Stimulated activated CD4-positive, alpha-beta T cell treated with anti-CD3 and anti-CD28 coated beads, Interleukin-4, amount 100 ng/mL, for 48 hours (primary cell): ENCODE measurements around the gene TLCD3A.
"Not testable (repeated sequence)": the region's sequence is repeated elsewhere in the genome, so short reads cannot be mapped to it uniquely, and the experiment has no call there.

Experiments
- DNase-seq, 2 donors: peaks; one replicate each; pipeline ENCODE4 v3.0.0-alpha.2; 2020; ENCODE audit warnings: low read depth in 2 of 2

Gene TLCD3A

DNA sequence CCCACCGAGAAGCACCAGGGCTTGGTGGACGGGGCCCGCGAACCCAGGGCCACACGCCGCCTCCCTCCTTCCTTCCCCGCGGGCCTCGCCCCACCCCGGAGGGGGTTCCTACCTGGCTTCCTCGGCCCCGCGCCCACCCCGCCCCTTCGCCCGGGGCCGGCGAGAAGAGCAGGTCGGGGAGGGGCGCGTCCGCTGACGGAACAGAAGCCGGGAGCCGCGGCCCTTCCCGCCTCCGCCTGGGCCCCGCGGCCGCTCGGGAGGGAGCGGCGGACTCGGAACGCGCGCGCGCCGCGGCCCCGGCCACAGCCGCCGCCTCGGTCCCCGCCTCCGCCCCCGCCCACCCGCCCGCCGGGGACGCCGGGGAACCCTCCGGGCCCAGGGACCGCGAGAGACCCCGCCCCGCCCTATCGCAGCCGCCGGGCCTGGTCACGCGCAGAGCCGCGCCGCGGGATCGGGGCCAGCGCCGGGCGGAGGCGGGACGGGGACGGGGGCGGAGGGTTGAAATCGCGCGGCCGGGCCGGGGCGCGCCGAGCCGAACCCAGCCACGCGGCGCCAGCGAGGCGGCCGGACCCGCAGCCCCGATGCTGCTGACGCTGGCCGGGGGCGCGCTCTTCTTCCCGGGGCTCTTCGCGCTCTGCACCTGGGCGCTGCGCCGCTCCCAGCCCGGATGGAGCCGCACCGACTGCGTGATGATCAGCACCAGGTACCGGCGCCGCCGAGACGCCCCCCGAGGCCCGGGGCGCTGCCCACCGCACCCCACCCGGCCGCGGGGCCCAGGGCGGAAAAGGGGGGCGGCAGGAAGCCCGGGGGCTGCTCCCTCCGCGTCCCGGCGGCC, at the start of gene TLCD3A:
TLCD3A (plus strand) TSS at position 530 of the 835 bp plus-strand sequence; CDS start at position 582, 52 bp downstream.
- DNase-seq = peak in 1 of 2 donors; percentile 45

DNA sequence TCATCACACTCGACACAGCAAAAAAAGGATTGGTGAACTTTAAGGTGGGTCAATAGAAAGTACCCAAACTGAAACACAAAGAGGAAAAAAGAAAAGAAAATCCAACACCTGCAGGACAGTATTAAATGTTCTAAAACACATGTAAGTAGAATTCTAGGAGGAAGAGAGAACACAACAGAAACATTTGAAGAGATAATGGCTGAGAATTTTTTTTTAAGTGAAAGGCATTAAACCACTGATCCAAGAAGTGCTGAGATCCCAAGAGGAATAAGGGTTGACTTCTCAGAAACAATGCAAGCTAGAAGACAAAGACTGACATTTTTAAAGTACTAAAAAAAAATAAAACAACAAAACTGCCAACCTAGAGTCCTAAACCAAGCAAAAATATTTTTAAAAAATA, 49.4 kb upstream of the TLCD3A start:
- no peak for DNase-seq

DNA sequence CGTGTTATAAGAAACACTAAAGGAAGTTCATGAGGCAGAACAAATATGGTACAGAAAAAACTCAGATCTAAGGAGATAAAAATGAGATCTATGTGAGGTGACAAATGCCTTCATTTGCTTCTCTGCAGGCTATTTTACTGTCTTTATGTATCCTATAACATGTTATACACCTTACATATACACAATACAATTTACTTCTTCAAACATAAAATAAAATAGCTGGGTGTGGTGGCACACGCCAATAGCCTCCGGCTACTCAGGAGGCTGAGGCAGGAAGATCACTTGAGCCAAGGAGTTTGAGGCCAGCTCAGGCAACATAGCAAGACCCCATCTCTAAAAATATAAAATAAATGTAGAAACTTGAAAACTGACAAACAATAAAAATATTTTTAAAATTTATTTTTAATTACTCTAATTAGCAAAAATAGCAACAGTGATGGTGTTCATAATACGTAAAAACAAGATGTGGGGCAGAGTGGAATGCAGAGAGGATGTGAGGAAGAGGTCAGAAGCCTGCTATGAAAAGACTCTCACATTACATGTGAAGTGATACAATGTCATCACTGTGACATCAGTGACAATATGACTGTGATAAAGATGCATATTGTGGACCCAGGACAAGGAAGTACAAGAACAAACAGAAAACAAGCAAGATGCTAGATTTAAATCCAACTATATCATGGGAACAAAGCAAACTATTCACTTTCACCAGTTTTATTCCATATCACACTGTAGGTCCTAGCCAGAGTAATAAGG, 48.7 kb upstream of the TLCD3A start:
- DNase-seq = no peak

DNA sequence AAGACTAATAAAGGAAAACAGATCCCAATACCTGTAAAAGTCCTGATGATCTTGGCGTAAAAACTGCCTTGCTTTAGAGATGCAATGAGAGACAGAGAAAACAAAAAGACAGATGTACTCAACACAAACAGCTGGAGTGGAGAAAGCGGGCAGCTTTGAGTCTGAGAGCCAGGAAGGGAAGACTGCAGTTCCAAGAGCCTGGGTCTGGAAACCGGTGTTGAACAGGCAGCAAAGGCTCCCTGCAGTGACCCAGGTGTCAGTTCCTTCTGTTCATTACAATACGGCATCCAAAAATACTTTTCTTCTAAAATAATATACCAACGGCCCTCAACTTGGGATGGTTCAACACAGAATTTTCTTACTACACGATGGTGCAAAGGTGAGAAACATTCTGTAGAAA, 47.4 kb upstream of the TLCD3A start:
- DNase-seq = no peak

DNA sequence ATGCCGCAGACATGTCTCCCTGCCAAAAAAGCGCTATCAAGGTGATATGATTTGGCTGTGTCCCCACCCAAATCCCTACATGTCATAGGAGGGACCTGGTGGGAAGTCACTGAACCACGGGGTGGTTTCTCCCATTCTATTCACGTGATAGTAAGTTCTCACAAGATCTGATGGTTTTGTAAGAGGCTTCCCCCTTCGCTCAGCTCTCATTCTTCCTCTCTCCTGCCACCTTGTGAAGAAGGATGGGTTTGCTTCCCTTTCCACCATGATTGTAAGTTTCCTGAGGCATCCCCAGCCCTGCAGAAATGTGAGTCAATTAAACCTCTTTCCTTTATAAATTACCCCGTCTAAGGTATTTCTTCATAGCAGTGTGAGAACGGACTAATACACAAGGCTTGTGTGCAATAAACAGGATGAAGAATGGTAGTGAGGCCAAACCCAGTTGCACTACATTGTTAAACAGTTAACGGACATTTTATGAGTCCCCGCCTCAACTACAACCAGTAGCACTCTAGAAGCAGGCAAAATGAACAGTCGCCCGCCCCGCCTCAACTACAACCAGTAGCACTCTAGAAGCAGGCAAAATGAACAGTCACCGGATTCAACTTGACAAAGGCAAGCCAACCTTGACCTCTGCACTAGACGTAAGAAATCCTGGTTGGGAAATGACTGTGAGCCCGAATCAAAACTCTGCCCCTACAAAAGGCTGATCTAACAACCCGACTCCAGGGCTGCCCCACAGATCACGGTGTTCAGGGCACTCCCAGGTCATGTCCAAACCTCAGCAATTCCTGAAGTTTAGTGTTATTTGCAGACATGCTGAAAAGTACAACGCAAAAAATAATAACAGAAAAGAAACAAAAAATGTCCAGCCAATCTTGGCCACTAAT, 44.1 kb upstream of the TLCD3A start:
- DNase-seq = no peak

DNA sequence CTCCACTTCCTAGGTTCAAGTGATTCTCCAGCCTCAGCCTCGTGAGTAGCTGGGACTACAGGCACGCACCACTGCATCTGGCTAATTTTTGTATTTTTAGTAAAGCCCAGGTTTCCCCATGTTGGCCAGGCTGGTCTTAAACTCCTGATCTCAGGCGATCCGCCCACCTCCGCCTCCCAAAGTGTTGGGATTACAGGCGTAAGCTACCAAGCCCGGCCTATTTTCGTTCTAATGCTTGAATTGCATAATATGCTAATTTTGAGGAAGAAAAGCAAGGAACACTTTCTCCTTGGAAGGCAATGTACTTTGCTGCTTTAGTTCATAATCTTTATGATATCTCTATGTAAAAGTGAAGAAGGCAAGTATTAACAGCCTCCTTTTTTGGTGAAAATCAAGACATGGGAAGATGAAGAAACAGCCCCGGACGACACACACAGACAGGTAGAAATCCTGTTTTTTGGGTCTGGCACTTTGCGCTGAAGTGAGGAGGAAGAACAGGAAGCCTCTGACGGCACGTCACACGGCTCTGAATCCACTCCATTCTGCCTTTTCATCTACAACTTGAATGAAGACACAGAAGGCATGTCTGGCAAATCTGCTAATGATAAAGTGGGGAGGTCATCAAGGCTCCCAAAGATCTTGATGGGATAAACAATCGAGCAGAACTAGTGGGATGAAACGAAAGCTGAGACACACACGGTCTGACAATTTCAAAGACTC, 42.7 kb upstream of the TLCD3A start:
- DNase-seq = no peak

DNA sequence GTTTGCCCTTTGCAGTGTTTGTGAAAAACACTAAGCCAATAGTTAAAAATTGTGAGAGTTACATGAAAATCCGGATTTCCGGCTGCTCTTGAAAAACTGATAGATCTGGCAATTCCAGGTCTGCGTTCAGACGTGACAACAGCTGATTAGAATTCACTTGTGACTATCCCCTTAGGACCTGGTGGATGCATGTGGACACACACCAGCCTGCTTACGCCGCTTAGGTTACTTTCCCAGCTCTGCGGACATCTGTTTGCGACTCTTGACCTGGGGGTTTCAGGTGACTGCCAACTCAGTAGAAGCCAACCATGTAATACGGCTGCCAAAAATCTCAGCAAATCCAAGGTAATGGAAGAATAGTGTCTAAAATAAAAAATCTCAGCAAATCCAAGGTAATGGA, 42.0 kb upstream of the TLCD3A start:
- no peak for DNase-seq

DNA sequence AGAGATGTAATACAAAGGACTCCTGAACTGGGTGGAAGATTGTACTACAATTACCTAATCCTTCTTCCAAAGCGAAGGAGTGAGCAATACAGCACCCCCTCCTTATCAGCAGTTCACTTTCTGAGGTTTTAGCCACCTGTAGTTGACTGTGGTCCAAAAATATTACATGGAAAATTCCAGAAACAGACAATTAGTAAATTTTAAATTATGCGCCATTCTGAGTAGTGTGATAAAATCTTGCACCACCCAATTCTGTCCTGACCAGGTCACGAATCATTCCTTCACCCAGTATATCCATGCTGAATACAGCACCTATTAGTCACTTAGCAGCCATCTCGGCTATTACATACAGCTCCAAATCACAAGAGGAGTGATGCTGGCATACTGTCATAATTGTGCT, 41.0 kb upstream of the TLCD3A start:
- no peak for DNase-seq

DNA sequence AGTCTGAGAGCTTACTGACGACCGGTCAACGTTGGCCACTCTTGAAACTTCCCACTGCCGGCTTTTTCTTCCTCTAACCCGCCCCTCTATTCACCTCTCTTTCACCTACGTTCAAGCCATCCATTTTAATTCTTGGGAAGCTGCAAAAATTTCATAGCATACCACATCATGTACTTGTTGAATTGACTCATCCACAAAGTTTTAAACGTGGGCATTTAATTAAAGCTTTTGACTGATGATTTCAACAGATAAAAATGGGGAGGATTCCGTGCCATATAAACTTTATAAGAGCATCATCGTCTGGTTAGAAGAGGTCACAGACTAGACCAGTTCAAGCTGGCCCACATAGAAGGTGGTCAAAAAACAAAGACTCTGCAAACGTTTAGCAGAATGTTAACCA, 40.3 kb upstream of the TLCD3A start:
- DNase-seq = no peak

DNA sequence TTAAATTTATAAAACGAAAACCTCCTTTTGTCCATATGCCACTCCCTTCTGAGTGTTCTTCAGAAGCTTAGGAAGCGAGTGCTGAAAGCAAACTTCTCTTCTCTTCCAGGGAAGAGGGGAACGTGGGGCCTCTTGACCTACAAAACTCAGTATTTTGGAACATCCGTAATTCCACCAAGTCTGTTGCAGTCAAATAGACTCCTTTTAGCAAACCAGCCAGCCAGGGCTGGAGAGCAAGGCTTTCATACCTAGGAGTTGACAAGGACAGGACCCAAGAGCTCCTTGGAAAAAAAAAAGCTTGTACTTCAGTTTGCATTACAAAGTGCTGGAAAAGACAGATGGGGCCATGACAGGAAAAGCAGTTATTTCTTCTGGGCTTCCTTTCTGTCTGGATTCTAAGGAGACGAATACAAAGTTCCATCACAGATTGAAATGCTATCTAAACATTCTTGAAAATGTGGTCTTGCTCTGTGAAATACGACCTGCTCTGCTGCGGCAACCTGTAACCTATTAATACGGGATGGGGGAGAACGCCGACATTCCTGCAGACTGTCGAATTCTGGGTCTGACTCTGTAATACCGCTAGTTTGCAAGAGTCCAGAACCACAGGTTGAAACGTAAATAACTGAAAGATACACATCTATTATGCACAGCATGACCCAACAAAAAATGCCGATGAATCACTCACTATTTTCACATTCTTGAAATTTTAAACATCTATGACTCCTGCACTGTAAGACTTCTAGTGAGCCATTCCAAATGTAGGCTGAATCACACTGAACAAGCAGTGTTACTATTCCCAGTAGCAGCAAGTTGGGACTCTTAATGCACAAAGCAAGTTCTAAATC, 38.4 kb upstream of the TLCD3A start:
- DNase-seq = no peak

DNA sequence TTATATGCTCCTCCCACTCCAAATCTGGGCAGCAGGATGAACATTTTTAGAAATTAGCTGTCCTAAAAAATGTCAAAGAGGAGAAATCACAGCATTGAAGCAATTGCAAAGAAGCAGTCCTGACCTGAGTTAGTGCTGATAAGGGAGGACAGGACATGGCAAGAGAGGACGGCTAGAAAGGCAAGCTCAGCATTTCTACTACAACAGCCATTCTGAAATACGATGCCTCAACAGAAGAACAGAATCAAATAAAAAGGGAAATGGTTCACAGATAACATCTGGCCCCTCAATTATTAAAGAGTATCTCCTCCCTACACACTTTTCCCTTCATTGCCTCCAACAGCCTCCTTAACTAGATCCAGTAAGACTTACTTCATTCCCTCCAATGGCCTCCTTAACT, 36.0 kb upstream of the TLCD3A start:
- no peak for DNase-seq

DNA sequence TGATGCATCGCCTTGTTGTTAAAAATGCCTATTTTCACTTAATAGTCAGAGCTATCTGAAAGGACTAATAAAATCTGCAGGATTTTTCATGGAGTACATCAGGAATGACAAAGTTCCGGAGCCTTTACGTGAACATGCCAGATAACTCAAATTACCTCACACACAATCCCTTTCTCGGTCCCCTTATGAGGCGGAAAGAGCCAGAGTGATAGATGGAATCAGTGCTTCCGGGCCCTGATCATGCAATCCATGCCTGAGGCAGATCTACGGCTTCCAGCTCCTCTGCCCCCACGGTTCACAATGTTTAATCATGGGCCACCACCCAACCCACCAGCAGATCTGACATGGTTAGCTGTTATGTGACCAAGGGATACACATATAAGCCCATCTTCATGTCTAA, 34.7 kb upstream of the TLCD3A start:
- no peak for DNase-seq

DNA sequence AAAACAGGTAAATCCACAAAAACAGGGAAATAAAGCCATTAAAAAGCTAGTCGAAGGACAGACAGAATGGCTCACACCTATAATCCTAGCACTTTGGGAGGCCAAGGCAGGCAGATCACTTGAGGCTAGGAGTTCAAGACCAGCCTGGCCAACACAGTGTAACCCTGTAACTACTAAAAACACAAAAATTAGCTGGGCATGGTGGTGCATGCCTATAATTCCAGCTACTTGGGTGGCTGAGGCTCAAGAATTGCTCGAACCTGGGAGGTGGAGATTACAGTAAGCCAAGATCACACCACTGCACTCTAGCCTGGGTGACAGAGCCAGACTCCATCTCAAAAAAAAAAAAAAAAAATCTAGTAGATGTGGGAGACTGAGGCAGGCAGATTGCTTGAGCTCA, 34.3 kb upstream of the TLCD3A start:
- not testable (repeated sequence) for DNase-seq

DNA sequence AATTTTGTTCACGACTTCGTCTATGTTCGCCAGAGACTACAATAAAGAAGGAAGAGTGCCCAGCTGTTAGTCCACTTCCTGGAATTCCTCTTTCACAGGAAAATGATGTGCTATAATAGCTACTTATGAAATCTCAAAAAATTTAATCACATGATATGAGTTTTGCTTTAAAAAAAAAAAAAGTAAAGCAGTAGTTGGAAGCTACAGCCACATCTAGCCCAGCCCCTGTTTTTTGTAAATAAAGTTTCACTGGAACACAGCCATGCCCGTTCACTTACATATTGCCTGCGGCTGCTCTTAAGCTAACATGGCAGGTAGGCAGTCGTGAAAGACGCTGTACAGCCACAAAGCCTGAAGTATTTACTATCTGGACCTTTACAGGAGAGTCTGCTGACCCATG, 33.1 kb upstream of the TLCD3A start:
- DNase-seq = no peak

DNA sequence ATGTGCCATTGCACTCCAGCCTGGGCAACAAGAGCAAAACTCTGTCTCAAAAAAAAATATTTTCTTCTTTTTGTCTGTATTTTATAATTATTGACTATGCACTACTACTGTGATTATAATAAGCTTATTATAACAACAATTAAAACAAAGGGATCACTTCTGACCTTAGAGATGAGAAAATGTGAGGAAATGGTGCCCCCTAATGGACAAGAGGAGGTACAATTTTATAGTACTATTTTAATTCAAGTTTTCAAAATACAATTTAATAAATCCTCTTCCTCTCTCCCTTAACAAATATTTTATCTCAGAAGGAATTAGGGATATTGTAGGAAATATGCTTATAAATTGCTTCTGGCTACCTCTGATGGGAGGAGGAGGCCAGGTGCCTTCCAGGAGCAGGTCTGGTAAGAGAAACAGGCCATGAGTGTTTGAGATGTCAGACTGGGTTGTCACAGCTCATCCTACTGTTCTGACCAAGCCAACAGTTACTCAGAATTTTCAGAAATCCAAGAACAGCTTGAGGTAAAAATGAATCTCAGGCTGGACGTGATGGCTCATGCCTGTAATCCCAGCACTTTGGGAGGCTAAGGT, 31.8 kb upstream of the TLCD3A start:
- DNase-seq = no peak

DNA sequence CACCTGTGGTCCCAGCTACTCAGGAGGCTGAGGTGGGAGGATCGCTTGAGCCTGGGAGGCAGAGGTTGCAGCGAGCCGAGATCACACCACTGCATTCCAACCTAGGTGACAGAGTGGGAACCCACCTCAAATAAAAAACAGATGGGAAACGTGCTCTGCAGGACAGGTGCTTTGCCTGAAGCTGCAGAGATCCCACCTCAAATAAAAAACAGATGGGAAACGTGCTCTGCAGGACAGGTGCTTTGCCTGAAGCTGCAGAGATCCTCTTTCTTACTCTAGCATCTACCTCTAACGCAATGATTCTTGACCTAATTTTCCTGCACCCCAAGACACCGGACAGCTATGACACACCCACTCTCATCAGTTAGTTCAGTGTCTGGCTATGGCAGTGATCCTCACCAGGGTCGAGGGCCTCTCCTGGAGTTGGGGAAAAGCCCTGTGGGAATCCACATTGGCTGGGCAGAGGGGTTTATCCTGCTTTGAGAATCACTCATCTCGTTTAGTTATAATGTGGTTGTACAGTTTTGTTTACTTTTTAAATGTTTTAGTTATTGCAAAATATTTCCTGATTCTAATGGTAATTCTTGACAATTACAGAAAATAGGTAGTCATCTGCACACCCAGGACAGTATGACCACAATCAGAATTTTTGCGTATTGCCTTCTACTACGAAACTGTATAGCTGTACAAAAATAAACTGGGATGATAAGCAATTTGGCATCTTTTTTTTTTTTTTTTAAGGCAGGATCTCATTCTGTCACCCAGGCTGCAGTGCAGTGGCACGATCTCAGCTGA, 29.1 kb upstream of the TLCD3A start:
- DNase-seq = no peak

DNA sequence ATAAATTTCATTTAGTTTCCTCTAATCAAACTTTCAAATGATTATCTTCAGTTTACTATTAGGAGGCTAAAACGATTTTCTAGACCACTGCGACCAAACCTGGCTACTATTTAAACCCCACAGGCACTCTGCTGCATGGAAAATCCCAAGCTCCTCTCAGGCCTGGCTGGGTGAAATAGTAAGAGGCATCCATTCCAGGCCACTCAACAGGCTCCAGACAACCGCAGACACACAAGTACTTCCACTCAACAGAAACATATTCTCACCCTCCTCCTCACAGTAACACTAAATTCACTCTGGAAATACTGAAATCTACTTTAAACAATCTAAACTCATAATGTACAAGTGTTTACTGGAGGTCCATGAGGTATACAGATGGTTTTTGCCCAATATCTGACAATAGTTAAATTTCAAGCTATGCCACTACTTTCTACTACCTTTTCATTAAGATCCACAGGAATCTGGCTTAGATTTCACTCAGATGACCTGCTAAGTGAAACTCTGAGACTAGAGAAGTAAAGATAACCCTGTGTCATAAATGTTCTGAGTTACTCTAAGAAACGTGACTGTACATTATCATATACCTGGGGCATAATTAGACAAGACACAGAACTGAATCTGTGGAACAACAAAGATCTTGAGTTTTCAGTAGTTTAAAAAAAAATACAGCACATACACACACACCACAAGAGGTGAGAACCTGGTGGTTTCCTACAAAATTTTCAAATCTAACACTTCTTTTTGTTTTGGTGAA, 28.1 kb upstream of the TLCD3A start:
- DNase-seq = no peak

DNA sequence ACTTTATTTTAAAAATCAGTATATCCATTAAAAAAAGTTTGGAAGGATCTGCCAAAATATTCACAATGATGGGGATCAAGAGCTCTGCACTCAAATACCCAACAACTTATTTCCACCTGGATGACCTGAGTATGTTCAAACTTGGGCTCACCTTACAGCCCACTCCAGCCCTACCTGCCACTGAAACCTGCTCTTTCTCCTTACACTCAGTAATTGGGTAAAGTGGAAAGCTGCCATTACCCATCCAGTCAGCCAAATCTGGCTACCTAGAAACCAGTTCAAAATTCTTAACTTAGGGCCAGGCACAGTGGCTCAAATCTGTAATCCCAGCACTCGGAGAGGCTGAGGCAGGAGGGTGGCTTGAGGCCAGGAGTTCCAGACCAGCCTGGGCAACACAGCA, 27.4 kb upstream of the TLCD3A start:
- DNase-seq = no peak

DNA sequence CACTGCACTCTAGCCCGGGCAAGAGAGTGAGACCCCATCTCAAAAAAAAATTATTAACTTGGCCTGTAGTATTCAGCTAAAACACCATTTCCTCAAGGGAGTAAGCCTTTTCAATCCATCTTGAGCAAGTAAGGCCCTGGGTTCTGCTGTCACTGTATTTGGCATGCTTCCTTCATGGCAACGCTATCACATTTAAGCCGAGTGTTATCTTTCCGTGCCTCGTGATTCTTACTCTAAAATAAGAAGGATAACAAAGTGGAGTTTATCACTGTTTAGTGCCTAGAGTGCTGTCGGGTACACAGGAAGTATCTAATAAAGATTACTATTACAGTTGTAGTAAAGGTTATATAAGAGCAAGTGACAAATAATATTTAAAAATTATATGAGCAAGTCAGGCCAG, 26.5 kb upstream of the TLCD3A start:
- DNase-seq = no peak
